Prostate gland (tissue), 2 donors: ENCODE results near the gene CIB1.
A peak's percentile ranks its signal among the peaks of the same experiment; 100 is the strongest.

Source experiments
- POLR2AphosphoS5 ChIP-seq: sonication (generic); formaldehyde crosslinking; IDR thresholded peaks from one replicate; pipeline ENCODE4 v1.6.1; 2017; ENCODE audit warnings: antibody characterized with exemption
- TF ChIP-seq, protein P1 (sequence below), 4 experiments: fragments of 200-600 bp in 2 of 4; fragments of 450-650 bp in 2 of 4; sonication (generic) in 2 of 4; IDR thresholded peaks; 1 replicate in 3 of 4; 2 replicates in 1 of 4; pipeline ENCODE4 v1.5.1; 2016 to 2019; ENCODE audit warnings: antibody characterized with exemption in 4 of 4, mild to moderate bottlenecking in 2 of 4, moderate library complexity in 2 of 4

DNA sequence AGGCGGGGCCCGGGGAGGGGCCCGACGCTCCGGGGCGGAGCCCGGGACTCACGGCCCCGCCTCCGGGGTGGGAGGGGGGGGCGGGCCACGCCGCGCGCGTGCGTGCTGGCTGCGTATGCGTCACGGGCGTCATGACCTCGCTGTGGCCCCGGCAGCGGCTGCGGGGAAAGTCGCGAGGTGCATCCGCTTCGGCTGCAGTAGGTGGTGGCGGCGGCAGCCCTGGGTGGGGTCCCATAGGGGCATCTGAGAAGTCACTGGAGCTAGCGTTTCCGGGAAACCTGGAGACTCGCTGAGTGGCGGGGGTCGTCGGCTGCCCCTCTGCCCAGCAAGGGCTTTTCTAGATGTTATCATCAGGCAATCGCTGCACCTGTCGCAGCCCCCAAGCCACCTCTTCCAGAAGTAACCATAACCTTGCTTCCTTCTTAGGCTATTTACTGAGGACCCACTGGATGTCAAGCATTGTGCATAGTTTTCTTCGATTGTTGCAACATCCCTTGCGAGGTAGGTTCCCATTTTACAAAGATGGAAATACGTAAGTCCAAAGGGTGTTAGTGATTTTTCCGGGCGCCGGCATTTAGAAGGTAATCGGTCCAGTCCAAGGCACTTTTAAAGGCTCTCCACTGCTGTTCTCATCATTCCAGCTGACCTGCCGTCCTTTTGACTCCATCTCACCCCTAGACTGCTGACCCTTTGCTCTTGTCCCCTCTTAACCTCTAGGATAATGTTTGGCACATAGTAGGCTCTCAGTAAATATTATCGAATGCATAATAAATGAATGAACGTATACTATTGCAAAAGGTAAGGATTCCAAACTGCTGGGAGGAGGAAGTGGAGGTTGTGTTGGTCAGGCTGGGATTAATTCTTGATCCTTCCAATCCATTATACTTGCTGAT lies 601 bp upstream of the CIB1 start, which contains the start of gene GDPGP1:
- TF ChIP-seq POLR2AphosphoS5 = no peak
- TF ChIP-seq, protein P1, sequence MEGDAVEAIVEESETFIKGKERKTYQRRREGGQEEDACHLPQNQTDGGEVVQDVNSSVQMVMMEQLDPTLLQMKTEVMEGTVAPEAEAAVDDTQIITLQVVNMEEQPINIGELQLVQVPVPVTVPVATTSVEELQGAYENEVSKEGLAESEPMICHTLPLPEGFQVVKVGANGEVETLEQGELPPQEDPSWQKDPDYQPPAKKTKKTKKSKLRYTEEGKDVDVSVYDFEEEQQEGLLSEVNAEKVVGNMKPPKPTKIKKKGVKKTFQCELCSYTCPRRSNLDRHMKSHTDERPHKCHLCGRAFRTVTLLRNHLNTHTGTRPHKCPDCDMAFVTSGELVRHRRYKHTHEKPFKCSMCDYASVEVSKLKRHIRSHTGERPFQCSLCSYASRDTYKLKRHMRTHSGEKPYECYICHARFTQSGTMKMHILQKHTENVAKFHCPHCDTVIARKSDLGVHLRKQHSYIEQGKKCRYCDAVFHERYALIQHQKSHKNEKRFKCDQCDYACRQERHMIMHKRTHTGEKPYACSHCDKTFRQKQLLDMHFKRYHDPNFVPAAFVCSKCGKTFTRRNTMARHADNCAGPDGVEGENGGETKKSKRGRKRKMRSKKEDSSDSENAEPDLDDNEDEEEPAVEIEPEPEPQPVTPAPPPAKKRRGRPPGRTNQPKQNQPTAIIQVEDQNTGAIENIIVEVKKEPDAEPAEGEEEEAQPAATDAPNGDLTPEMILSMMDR (IDR thresholded peaks at IDR 0.05) = peak in 1 of 4 experiments; percentile 3
